Lung (tissue), 12 donors: ENCODE results near the gene UBL3. TPM values are rescaled to one million over a fixed set of nuclear protein-coding genes. Genes with fewer than 3 reads are reported as not detected.

Source experiments
- ATAC-seq: fragments of 200-7000 bp; cut with Tn5 transposase; one replicate; pipeline ENCODE4 v1.9.1; 2020; ENCODE audit warnings: moderate number of reproducible peaks; ENCODE audit not compliant: insufficient read depth, low FRiP score
- DNase-seq, 3 donors: peaks; one replicate each; pipeline ENCODE4 v3.0.0-alpha.2; 2013 to 2017
- H3K27ac ChIP-seq, 2 donors: one replicate each; pipeline ENCODE4 v1.5.1; 2013; ENCODE audit warnings: mild to moderate bottlenecking in 2 of 2, moderate library complexity in 2 of 2, control low read depth in 1 of 2, inconsistent platforms in 1 of 2, low read depth in 1 of 2, low read length in 1 of 2
- H3K27me3 ChIP-seq, 3 donors: one replicate each; pipeline ENCODE4 v1.5.1; 2013; ENCODE audit warnings: low read length in 2 of 3; ENCODE audit not compliant: control insufficient read depth in 3 of 3, insufficient read depth in 3 of 3
- H3K36me3 ChIP-seq, 4 donors: one replicate each; pipeline ENCODE4 v1.5.1; 2013; ENCODE audit warnings: low read length in 4 of 4, mild to moderate bottlenecking in 1 of 4, moderate library complexity in 1 of 4; ENCODE audit not compliant: control insufficient read depth in 4 of 4, insufficient read depth in 4 of 4
- H3K4me1 ChIP-seq, 5 donors: one replicate each; pipeline ENCODE4 v1.5.1; 2013; ENCODE audit warnings: low read length in 5 of 5, mild to moderate bottlenecking in 2 of 5, moderate library complexity in 1 of 5; ENCODE audit not compliant: control insufficient read depth in 5 of 5, insufficient read depth in 5 of 5
- H3K4me3 ChIP-seq: one replicate; pipeline ENCODE4 v1.5.1; 2013; ENCODE audit warnings: mild to moderate bottlenecking, control low read depth, moderate library complexity
- H3K9ac ChIP-seq, 2 donors: one replicate each; pipeline ENCODE4 v1.5.1; 2013; ENCODE audit warnings: low read length in 2 of 2, control low read depth in 1 of 2; ENCODE audit not compliant: insufficient read depth in 1 of 2
- H3K9me3 ChIP-seq, 4 donors: one replicate each; pipeline ENCODE4 v1.5.1; 2013; ENCODE audit warnings: low read length in 3 of 4, mild to moderate bottlenecking in 1 of 4, moderate library complexity in 1 of 4; ENCODE audit not compliant: control insufficient read depth in 4 of 4, insufficient read depth in 3 of 4
- CTCF ChIP-seq: IDR thresholded peaks from 2 replicates; pipeline ENCODE4 v1.5.1; 2012; ENCODE audit warnings: mild to moderate bottlenecking; ENCODE audit errors: control extremely low read depth, extremely low read depth
- WGBS, 2 donors: extraction: QIAGEN DNeasy Blood & Tissue Kit; methylation state at CpG; one replicate each; pipeline ENCODE4 v1.1.7; 2013; 5-methylcytosine and 5-hydroxymethylcytosine counted together
- polyA plus RNA-seq, 2 donors: library from polyadenylated mRNA; stranded (reverse); fragments of 200-250 nt; gene quantifications; one replicate each; pipeline ENCODE4 v1.2.1, GENCODE V29; 2013
- total RNA-seq, 2 donors: library from RNA; depleted of rRNA in 1 of 2; stranded (reverse); fragments of >200 nt in 1 of 2; gene quantifications; one replicate each; pipeline ENCODE4 v1.2.1, GENCODE V29; 2014 to 2021
- donor health status: control.
- donor health status: control.
- donor health status: Bipolar disorder and iron deficiency.
- donor health status: healthy.
- donor health status: DM: yes; HTN: yes; CAD: no.

Gene UBL3
- total and polyA plus RNA-seq, 4 donors: 19.6 to 58.2 (median 33.7) TPM

- Histone ChIP-seq H3K27ac (no peak overlapping the region), H3K27me3 (no peaks in the 10 kb centered on the region)
- 70 to 73% methylated on average over 4 of the region's 4 CpGs for WGBS, 2 donors
Measured at GRCh38 chr13:29752175-29752574, 98.2 kb downstream of the UBL3 start.

GRCh38 chr13:29750183-29750530, 100.3 kb downstream of the UBL3 start:
- Histone ChIP-seq H3K9me3 (no peaks in the 10 kb centered on the region), H3K4me3 (no peak overlapping the region), H3K9ac (no peak overlapping the region), H3K27me3 (no peaks in the 10 kb centered on the region), H3K36me3 (no peaks in the 10 kb centered on the region), H3K4me1 (no peaks in the 10 kb centered on the region), H3K27ac (no peak overlapping the region)
- ATAC-seq (no peak), DNase-seq (no peak)
- no peak for TF ChIP-seq CTCF
- whole genome bisulfite sequencing, 2 donors: 74 to 86% methylated on average over 5 of the region's 5 CpGs

More at GRCh38 chr13:29752175-29752574, 98.2 kb downstream of the UBL3 start:
- no peak for TF ChIP-seq CTCF
- Histone ChIP-seq H3K9ac (no peak overlapping the region), H3K9me3 (no peaks in the 10 kb centered on the region), H3K36me3 (no peaks in the 10 kb centered on the region), H3K4me3 (no peak overlapping the region), H3K4me1 (no peaks in the 10 kb centered on the region)
- ATAC-seq: no peak
- no peak for DNase-seq

- ATAC-seq: no peak
- no peaks in the 10 kb centered on the region for H3K4me1 ChIP-seq
Measured at GRCh38 chr13:29749401-29750182, 100.8 kb downstream of the UBL3 start.

More at GRCh38 chr13:29749401-29750182, 100.8 kb downstream of the UBL3 start:
- no peak for TF ChIP-seq CTCF
- Histone ChIP-seq H3K27ac (no peak overlapping the region), H3K4me3 (no peak overlapping the region), H3K9ac (no peak overlapping the region), H3K9me3 (no peaks in the 10 kb centered on the region), H3K27me3 (no peaks in the 10 kb centered on the region), H3K36me3 (no peaks in the 10 kb centered on the region)
- 85 to 87% methylated on average over 6 of the region's 6 CpGs for WGBS, 2 donors
- DNase-seq: no peak
